HG03521 (cell line): ENCODE measurements around the gene FAM13B.
"Not testable (repeated sequence)": the region's sequence is repeated elsewhere in the genome, so short reads cannot be mapped to it uniquely, and the experiment has no call there.

Experiments used
- ATAC-seq: cut with Tn5 transposase; IDR thresholded peaks from one replicate; pipeline ENCODE4 v1.9.1; 2021; ENCODE audit warnings: mild to moderate bottlenecking, moderate library complexity; ENCODE audit not compliant: unreplicated experiment

Gene FAM13B

DNA sequence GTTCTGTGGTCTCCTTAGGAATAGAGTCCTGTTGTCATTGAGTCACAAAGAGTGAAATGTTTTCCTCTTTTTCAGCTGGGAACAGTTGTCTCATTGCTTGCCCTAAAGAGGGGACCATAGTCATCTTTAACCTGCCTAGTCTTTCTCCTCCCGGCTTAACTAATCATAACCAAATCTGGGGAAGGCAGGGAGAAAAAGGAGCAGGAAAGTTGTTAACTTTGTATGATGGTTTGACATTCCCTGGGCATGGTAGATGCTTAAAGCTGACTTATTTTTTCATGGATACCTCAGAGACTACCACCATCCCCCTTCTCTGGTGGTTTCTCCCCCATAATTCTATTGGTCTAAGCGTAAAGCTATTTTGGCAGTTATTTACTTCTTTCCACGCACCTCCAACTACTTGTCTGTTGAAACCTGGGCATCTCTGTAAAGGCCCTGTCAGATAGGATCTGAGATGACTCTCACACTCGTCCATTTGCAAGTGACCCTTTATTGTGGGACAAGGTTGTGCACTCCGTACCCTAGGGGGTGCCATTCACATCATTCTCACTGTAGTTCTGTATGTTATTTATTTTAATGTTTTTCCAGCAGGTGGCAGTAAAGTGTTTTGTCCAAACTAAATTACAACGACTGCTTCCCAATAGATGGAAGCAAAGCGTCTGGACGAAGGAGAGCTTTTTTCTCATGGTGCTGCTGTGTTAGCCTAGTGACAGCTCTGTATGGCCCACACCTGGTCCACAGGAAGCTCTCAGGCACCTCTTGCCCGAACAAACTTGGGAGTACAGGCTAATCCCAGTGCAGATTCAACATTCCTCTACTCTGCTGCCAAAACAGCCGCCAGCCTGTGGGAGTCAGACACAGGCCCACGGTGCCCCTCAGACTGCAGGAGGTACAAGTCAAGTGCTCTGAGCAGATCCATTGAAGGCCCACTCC lies 3.0 kb upstream of the FAM13B start:
- ATAC-seq: peak; percentile 27

DNA sequence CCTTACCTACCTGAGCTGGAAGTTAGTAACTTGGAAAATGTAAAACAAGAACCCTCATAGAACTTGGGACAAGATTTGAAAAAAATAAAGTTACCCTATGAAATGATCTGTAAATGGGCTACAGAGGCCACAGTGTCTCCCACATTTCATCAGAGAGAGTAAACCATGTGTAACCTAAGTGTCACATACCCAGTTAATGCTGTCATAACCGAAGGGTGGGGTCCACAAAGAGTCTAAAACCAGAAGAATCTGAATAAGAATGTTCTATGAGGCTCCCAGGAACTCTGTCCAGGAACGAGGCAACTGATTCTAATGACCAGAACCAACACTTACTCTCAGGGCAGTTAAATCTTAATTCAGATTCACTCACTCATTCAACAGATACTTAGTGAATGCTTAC lies 1.0 kb upstream of the FAM13B start:
- no peak for ATAC-seq

DNA sequence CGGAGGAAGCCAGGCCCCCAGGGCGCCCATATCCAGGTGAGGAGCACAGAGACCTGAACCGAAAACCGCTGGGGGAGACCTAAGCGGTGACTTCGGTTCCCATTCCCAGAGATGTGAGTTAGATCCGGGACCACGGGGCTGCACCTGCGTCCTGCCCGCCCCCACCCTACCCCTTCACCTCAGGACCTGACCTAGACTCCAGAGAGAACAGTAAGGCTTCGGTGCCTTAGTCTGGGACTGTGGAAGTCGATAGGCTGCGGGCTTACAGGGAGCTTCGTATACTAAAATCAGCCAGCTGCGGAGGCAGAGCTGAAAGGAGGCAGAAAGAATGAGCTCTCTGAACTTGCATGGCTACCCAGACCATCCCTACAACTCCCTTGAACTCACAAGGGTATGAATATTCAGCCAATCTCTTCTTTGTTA lies 518 bp upstream of the FAM13B start:
- no peak for ATAC-seq

DNA sequence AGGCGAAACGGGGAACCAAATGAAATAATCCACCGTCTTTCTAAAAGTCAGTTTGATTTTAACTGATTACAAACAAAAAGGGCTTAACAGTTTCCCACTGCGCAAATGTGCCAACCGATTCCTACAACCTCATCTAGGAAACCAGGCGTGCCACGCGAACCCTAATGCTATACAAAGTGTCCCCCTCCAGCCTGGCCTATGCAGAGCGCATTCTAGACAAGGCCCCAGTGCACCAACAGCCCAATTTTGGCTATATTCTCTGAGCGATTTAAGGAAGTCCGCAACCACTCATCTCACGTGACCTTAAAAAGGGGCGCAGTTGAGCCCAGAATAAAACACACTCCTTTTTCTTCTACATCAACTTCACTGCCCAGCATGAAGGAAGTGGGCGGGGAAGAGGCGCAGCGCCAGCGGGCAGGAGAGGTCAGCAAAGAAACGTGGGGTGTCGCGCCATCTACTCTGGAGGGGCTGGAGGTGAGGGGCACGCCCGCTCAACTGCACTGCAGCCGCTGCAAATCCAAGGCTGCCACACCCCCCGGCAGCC lies 779 bp downstream of the FAM13B start:
- ATAC-seq: peak; percentile 40

DNA sequence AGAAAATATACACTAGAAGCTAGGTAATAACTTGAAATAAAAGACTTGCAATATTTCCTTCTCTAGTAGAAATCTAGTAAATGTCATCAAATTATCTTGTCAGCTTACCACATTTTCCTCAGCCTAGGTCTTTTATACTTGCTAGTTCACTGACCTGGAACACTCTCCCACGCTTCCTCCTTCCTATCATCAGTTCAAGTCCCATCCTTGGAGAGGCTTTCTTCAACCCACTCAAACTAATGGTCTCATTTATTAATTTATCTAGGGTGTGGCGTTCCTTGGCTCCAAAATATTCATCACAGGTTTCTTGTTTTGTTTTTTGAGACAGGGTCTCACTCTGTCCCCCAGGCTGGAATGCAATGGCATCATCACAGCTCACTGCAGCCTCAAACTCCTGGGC lies 2.9 kb downstream of the FAM13B start:
- no peak for ATAC-seq

DNA sequence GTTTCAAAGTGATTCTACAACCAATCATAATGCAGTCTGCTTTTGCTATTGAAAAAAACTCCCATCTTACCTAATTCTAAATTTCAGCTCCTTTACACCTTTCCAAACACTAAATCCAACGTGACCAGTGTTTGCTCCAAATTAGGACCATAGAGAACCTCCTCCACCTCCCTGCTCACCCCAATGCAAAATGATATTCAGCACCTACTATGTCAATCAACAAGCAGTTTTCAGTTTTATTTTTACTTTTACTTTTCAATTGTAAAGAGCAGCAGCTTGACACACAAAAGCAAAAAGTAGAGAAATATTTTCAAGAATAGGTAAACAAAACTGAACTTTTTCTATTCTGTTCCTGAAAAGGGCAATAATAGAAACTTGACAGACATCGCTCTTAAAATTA lies 3.4 kb downstream of the FAM13B start:
- no peak for ATAC-seq

DNA sequence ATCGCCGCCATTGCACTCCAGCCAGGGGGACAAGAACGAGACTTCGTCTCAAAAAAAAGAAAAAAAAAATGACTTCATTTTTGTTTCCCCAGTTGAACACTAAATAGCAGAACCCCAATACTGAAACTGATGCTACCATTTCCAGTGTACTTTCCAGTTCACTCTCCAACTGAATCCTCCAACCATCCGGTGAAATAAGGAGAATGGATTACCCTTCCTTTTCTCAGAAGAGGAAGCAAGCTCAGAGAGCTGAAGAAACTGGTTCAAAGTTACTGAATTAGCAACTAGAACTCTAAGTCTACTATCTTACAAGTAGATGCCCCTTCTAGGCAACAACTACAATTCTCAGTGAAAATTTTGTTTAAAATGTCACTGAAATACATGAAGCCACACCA lies 3.9 kb downstream of the FAM13B start:
- no peak for ATAC-seq

DNA sequence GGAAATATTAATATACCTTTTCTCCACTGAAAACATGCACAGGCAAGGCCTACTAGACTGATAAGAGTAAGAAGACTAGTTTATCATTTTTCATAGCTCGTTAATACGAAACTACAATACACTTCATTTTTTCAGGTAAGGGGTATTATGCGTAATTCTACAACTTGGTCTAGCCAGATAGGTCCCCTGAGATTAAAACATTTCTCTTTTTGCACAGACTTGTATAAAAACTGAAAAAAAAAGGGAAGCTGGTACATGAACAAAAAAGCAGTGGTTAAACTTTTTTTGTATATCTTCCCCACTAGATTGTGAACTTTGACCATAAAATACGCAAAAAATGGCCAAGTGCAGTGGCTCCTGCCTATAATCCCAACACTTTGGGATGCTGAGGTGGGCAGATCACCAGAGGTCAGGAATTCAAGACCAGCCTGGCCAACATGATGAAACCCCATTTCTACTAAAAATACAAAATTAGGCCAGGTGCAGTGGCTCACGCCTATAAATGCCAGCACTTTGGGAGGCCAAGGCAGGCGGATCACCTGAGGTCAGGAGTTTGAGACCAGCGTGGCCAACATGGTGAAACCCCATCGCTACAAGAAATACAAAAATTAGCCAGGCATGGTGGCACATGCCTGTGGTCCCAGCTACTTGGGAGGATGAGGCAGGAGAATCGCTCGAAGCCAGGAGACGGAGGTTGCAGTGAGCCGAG lies 4.5 kb downstream of the FAM13B start:
- ATAC-seq: not testable (repeated sequence)

DNA sequence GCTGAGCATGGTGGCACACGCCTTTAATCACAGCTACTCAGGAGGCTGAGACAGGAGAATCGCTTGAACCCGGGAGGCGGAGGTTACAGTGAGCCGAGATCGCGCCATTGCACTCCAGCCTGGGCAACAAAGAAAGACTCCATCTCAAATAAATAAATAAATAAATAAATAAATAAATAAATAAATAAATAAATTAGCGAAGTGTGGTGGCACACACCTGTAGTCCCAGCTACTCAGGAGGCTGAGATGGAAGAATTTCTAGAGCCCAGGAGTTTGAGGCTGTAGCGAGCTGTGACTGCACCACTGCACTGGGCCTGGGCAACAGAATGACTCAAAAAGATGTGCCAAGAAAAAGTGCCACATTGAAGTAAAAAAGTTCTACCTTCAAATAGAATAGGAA lies 6.1 kb downstream of the FAM13B start:
- ATAC-seq: not testable (repeated sequence)

DNA sequence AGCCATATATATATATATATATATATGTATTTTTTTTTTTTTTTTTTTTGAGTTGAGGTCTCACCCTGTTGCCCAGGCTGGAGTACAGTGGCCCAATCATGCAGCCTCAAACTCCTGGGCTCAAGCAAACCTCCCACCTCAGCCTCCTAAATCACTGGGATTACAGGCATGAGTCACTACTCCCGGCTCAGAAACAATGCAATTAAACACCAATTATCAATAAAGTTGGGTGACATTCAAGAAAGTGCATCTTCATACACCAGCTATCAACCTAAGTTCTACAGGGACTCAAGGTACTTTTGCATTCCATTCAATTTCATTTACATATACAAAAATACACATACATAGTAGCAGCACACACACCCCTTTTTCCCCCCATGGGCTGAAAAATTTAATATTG lies 7.6 kb downstream of the FAM13B start:
- ATAC-seq: no peak

DNA sequence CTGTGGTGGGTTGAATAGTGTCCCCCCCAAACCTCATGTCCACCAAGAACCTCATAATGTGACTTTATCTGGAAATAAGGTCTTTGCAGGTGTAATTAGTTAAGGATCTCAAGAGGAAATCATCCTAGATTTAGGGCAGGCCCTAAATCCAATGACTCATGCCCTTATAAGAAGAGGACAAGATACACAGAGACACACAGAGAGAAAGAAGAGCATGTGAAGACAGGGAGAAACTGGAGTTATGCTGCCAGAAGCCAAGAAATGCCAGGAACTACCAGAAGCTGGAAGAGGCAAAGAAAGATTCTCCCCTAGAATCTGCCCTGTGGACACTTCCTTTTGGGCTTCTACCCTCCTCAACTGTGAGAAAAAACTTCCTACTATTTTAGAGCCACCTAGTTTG lies 8.8 kb downstream of the FAM13B start:
- ATAC-seq: no peak

DNA sequence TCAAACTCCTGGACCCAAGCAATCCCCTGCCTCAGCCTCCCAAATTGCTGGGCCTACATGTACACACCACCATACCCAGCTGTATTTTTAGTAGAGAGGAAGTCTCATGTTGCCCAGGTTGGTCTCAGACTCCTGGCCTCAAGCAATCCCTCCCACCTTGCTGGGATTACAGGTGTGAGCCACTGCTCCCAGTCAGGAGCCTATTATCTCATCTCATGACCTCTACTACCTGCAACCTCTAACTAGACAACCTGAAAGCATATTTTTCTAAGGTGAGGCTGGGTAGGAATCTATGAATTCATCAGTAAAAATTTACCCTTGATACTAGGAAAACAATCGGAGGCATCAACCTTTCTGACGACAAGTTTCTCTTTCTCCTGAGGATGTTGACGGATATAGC lies 10.0 kb downstream of the FAM13B start:
- no peak for ATAC-seq

DNA sequence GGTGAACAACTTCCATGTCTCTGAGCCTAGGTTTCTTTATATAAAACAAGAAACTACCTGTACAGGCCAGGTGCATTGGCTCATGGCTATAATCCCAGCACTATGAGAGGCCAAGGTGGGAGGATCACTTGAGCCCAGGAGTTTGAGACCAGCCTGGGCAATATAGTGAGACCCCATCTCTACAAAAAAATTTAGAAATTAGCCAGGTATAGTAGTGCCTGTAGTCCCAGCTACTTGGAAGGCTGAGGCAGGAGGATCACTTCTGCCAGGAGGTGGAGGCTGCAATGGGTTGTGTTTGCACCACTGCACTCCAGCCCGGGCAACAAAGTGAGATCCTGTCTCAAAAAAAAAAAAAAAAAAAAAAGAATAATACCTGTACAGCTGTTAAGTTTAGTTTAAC lies 11.1 kb downstream of the FAM13B start:
- no peak for ATAC-seq

DNA sequence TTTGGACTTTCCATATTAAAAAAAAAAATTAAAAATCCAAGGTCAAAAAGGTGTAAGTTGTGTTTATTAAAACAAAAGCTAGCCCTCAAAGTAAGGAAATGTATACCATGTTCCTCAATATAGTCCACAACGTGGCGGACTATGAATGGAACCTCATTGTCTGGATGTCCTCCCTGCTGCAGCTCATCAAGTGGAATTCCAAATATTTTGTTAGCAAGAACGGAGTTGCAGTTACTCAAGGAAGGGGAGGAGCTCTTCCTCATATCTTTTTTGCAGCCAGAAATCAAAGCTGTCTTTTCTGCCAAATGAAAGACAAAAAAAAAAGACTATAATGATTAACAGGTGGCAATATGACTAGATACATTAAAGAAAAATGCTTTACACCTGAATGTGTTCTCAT lies 14.0 kb downstream of the FAM13B start:
- ATAC-seq: no peak

DNA sequence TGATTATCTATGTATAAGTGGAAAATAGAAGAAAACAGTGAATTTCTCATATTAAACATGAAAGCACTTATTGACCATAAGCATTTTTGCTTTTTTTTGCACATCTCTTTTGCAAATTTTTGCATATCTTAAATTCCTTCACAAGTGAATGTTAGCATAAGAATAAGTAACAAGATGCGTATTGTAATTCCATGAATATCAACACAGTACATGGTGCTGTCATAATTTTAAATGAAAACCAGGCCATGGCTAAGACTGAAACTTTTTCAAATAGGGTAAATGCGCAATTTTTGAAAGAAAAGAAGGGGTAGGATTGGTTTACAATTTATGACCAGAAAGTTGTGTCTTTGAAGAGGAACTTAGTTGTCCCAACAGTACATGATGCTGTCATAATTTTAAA lies 17.0 kb downstream of the FAM13B start:
- no peak for ATAC-seq

DNA sequence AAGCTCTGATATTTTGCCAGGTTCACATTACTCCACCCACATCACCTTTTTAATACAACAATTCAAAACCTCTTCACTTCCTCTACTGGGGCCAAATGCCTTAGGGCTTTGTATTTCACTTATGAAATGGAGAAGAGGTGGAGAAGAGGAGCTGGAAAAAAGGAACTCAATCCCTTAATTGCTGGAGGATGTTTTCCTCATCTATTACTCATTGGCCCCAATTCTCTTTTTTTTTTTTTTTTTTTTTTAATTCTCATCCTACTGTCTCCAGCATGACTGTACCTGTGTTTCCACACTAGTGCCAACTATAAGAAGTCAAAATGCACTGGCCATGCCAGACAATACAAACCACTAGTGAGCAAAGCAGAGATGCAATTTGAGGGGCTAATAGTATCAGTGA lies 20.9 kb downstream of the FAM13B start:
- no peak for ATAC-seq

DNA sequence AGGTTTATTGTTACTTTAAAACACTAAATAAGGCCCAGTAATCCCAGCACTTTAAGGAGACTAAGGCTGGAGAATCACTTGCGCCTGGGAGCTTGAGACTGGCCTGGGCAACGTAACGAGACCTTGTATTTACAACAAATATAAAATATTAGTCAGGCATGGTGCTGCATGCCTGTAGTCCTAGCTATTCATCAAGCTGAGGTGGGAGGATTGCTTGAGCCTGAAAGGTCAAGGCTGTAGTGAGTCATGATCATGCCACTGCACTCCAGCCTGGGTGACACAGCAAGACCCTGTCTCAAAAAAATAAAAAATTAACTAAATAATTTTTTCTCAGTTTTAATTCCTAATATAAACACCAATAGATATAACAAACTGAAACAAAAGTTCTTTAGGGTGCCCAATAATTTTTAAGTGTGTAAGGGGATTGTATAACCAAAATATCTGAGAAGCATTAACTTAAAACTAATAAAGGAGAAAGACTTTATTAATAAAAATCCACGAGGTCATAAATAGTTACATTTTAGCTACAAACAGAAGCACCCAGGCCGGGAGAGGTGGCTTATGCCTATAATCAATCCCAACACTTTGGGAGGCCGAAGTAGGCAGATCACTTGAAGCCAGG lies 32.7 kb downstream of the FAM13B start:
- no peak for ATAC-seq

DNA sequence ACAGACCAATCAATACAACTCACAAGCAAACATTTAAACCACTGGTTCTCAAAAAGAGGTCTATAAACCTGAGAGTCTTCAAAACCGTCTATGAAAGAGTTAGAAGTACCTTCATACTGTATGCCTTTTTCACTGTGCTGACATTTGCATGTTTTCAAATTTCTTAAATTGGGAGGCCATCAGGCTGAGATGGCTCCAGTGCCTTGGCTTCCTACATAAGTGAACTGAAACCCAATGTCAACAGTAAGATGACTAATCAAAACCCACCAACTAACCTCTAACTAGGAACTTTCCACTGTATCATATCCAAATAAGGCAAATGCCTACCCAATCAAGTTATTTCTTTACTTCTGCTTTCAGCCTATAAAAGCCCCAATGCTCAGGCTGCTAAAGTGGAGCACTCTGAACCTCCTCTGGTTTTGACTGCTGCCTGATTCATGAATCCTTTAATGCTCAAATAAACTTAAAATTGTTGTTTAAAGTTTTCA lies 35.1 kb downstream of the FAM13B start:
- ATAC-seq: peak; percentile 48

DNA sequence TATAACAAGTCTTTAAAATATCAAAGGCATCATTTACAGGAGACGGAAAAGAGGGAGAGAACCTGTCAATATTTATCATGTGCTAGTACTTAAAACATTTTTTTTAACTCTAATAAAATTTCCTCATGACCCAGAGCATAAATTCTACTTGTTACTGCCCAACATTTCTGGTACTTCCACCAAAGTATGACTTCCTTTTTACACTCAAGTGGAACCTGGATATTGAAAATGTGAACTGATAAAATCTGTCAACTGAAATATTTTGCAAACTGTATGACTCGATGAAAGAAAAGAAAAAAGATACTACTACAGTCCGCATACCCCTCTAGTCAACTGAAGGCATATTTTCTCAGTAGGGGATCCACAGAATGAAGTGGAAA lies 37.1 kb downstream of the FAM13B start:
- ATAC-seq: no peak

DNA sequence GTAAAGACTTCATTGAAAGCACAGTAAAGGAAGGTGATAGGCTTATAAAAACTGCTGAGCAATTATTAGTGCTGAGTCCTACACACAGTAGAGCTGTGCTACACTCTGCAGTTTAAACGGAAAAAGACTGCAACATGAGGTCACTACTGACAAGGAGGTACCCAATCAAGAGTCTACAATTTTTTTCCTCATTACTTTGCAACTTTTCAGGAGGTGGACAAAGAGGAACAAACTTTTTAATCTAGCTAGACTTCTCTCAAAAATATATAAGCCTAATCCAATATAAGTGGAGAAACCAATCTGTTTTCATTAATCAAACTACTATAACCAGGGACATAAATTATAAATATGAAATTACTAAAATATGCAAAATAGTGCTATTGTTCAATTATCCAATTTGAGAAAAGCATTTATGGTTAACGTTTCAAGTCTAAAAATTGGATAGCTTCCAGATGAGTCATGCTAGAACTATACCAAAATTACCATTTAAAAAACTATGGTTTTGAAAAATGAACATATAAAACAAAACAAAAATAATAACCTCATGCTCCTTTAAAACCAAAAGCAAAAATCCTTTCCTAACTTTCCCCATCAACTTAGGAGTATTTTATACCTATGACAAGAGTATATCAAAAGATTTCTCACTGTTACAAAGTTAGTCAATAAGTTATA lies 37.7 kb downstream of the FAM13B start:
- no peak for ATAC-seq

DNA sequence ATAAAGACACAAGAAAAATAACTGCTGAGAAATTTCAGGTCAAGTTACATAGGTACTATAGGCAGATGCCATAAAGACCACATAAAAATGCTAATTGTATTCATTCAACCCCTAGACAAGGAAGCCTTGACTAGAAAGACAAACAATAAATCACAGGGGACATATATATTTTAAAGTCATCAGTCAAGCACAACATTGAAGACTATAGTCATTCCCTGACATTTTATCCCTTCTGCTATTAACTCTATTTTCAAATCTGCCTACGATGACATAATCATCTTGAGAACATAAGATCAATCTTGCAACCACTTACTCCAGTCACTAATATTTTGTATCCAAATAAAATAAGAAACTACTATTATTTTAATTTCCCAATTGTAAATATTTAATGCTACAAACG lies 38.3 kb downstream of the FAM13B start:
- no peak for ATAC-seq
